GM12891 (cell line): ENCODE measurements around the gene CD200R1.

Source experiments
- PAX5 ChIP-seq: IDR thresholded peaks from 2 replicates; pipeline ENCODE4 v1.6.1; 2011; ENCODE audit warnings: low read length, moderate library complexity, mild to moderate bottlenecking; ENCODE audit not compliant: insufficient read depth, severe bottlenecking
- POLR2A ChIP-seq: IDR thresholded peaks from 2 replicates; pipeline ENCODE4 v1.6.1; 2011; ENCODE audit warnings: low read depth, low read length, control low read depth
- POLR2AphosphoS5 ChIP-seq: IDR thresholded peaks from 2 replicates; pipeline ENCODE4 v1.6.1; 2011; ENCODE audit warnings: low read depth, low read length, control low read depth
- POU2F2 ChIP-seq: IDR thresholded peaks from 2 replicates; pipeline ENCODE4 v1.6.1; 2011; ENCODE audit warnings: low read depth, mild to moderate bottlenecking, control low read depth, low read length, moderate library complexity
- SPI1 ChIP-seq: IDR thresholded peaks from 2 replicates; pipeline ENCODE4 v1.6.1; 2011; ENCODE audit warnings: low read depth, low read length, control low read depth
- TAF1 ChIP-seq: IDR thresholded peaks from 2 replicates; pipeline ENCODE4 v1.6.1; 2011; ENCODE audit warnings: low read depth, low read length, control low read depth

DNA sequence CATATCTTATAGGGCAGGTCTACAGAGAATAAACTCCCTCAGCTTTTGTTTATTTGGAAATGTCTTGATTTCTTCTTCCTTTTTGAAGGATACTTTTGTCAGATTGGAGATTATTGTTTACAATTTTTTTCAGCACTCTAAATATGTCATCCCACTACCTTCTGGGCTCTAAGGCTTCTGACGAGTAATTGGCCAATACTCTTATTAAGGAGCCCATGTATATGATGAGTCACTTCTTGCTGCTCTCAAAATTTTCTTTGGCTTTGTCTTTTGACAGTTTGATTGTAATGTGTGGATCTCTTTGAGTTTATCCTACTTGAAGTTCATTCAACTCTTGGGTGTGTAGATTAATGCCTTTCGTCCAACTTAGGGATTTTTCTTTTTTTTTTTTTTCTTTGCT is 99.3 kb downstream of the CD200R1 start:
- TF ChIP-seq PAX5 = no peak
- no peak for TF ChIP-seq POLR2AphosphoS5
- no peak for TF ChIP-seq SPI1
- TF ChIP-seq POLR2A = no peak
- TF ChIP-seq TAF1 = no peak
- TF ChIP-seq POU2F2 = no peak
